Activated CD4-positive, CD25-positive, alpha-beta regulatory T cell (primary cell): Measurements from ENCODE around the gene TCF4.

ENCODE experiments used
- DNase-seq, 4 experiments: peaks; one replicate each; lab custom pipeline; 2025; lab: John Stamatoyannopoulos, UW

The TCF4 gene

GRCh38 chr18:55384551-55385275 is 203.3 kb downstream of the TCF4 start:
- no peak for DNase-seq

GRCh38 chr18:55384115-55384514 is 203.9 kb downstream of the TCF4 start:
- no peak for DNase-seq

- DNase-seq, result no peak
These were observed 205.7 kb downstream of the TCF4 start for GRCh38 chr18:55382277-55382805.

GRCh38 chr18:55381277-55381676 is 206.7 kb downstream of the TCF4 start:
- no peak for DNase-seq

- DNase-seq, result no peak
These were observed 207.4 kb downstream of the TCF4 start for GRCh38 chr18:55380589-55380988.

GRCh38 chr18:55376387-55376786 is 211.6 kb downstream of the TCF4 start:
- DNase-seq, result no peak

- no peak for DNase-seq
These were observed 212.1 kb downstream of the TCF4 start for GRCh38 chr18:55375930-55376329.

GRCh38 chr18:55374741-55375140 is 213.3 kb downstream of the TCF4 start:
- no peak for DNase-seq

- DNase-seq, result no peak
These were observed 215.8 kb downstream of the TCF4 start for GRCh38 chr18:55372209-55372608.

- DNase-seq, result no peak
These were observed 217.1 kb downstream of the TCF4 start for GRCh38 chr18:55370936-55371335.

GRCh38 chr18:55369346-55369745 is 218.6 kb downstream of the TCF4 start:
- DNase-seq, result no peak

- no peak for DNase-seq
These were observed 222.7 kb downstream of the TCF4 start for GRCh38 chr18:55365342-55365741.

GRCh38 chr18:55362303-55362702 is 225.7 kb downstream of the TCF4 start:
- no peak for DNase-seq

- no peak for DNase-seq
These were observed 226.3 kb downstream of the TCF4 start for GRCh38 chr18:55361492-55362250.

GRCh38 chr18:55360061-55360460 is 227.9 kb downstream of the TCF4 start:
- no peak for DNase-seq

- no peak for DNase-seq
These were observed 231.2 kb downstream of the TCF4 start for GRCh38 chr18:55356815-55357214.

GRCh38 chr18:55355223-55355622 is 232.8 kb downstream of the TCF4 start:
- no peak for DNase-seq

GRCh38 chr18:55354795-55355194 is 233.2 kb downstream of the TCF4 start:
- no peak for DNase-seq

GRCh38 chr18:55353806-55354205 is 234.2 kb downstream of the TCF4 start:
- DNase-seq, result no peak

GRCh38 chr18:55353391-55353790 is 234.6 kb downstream of the TCF4 start:
- DNase-seq, result no peak

GRCh38 chr18:55351980-55352714 is 235.8 kb downstream of the TCF4 start:
- no peak for DNase-seq

GRCh38 chr18:55351241-55351691 is 236.7 kb downstream of the TCF4 start:
- no peak for DNase-seq
